Left colon (tissue), 2 donors: ENCODE measurements around the gene SEC14L2. TPM values are rescaled to one million over a fixed set of nuclear protein-coding genes. Genes with fewer than 3 reads are reported as not detected.

Source experiments
- ATAC-seq: fragments of 200-7000 bp; cut with Tn5 transposase; one replicate; pipeline ENCODE4 v1.9.1; 2020; ENCODE audit warnings: mild to moderate bottlenecking, moderate library complexity
- DNase-seq, 2 donors: peaks; one replicate each; pipeline ENCODE4 v3.0.0-alpha.2; 2020
- intact Hi-C, 2 donors: fragments of 100-400 bp; cut with DNase I in 1 of 2; cut with micrococcal nuclease in 1 of 2; formaldehyde crosslinking; loops; one replicate each; pipeline versions ENCODE4 v1.11.2 to v1.14.0; 2022; cut with DNase I, micrococcal nuclease
- long read RNA-seq: library from polyadenylated mRNA; unstranded; transcript quantifications from one replicate; pipeline ENCODE4 v2.0.0, GENCODE V29; 2021
- total RNA-seq, 2 donors: library from RNA; stranded (reverse); fragmentation: NEBNext Ultra II Directional; extraction: Animal tissue kit (Norgen Biotek cat#: 25700); gene quantifications; one replicate each; pipeline ENCODE4 v1.2.1, GENCODE V29; 2021
- donor health status: DM: no; HTN: no; CAD: no.
- donor health status: DM: yes; HTN: yes; CAD: no.

Gene SEC14L2
- 1 to 10 TPM; 4.6 to 5.2 TPM for total RNA-seq
- long read RNA-seq, full-length matches to known transcripts = 1 of 6 reads
- long read RNA-seq, partial matches to known transcripts = 1 of 6 reads
- long read RNA-seq, other reads (novel, unspliced or antisense) = 4 of 6 reads

- peak; percentile 90 for ATAC-seq
- intact Hi-C loops = loop anchor here in 1 of 2 donors (10.0 kb wide), 1 partner anchor 88 kb away; no protein-coding TSS in a partner anchor
- DNase-seq = peak; percentile 65 to 79
Measured at GRCh38 chr22:30396871-30397655, at the start of gene SEC14L2. Gene SEC14L2, plus strand, starts transcription at chr22:30397018. Its CDS starts 99 bp downstream, at chr22:30397117.

- intact Hi-C loops = no loop called here
- DNase-seq (no peak), ATAC-seq (no peak)
Measured at GRCh38 chr22:30347255-30347892, 49.4 kb upstream of the SEC14L2 start.

GRCh38 chr22:30348404-30348803 lies 48.4 kb upstream of the SEC14L2 start:
- intact Hi-C loops = no loop called here
- no peak for DNase-seq
- ATAC-seq = no peak

- ATAC-seq (no peak), DNase-seq (no peak)
- intact Hi-C loops = no loop called here
Measured at GRCh38 chr22:30348809-30349208, 48.0 kb upstream of the SEC14L2 start.

- ATAC-seq = no peak
- intact Hi-C loops = no loop called here
- no peak for DNase-seq
Measured at GRCh38 chr22:30351226-30351625, 45.6 kb upstream of the SEC14L2 start.

- DNase-seq = no peak
- intact Hi-C loops = no loop called here
- ATAC-seq = no peak
Measured at GRCh38 chr22:30354644-30355043, 42.2 kb upstream of the SEC14L2 start.

GRCh38 chr22:30356449-30357235 lies 40.2 kb upstream of the SEC14L2 start, which contains the start of the genes CCDC157 and SF3A1:
Gene CCDC157, plus strand, starts transcription at chr22:30357007. Its CDS starts 8,994 bp downstream, at chr22:30366001.
Gene SF3A1, minus strand, starts transcription at chr22:30356894. Its CDS starts 102 bp downstream, at chr22:30356792.
- intact Hi-C loops = no loop called here
- ATAC-seq = peak; percentile 98

GRCh38 chr22:30357236-30357570 lies 39.6 kb upstream of the SEC14L2 start:
- ATAC-seq = no peak
- intact Hi-C loops = no loop called here
- no peak for DNase-seq

More at GRCh38 chr22:30356449-30357235, 40.2 kb upstream of the SEC14L2 start, which contains the start of the genes CCDC157 and SF3A1:
- DNase-seq = peak; percentile 89 to 92

- no peak for ATAC-seq
- intact Hi-C loops = loop anchor here in 1 of 2 donors (2.0 kb wide), 1 partner anchor 69 kb away; the partner anchor contains the start of gene CASTOR1
- no peak for DNase-seq
Measured at GRCh38 chr22:30357650-30358215, 39.1 kb upstream of the SEC14L2 start.

- no peak for DNase-seq
- ATAC-seq = no peak
- intact Hi-C loops = loop anchor here in 1 of 2 donors (2.0 kb wide), 1 partner anchor 70 kb away; the partner anchor contains the start of gene CASTOR1
Measured at GRCh38 chr22:30358541-30358940, 38.3 kb upstream of the SEC14L2 start.

GRCh38 chr22:30361916-30362650 lies 34.7 kb upstream of the SEC14L2 start:
- ATAC-seq (no peak), DNase-seq (no peak)
- intact Hi-C loops = no loop called here

GRCh38 chr22:30362651-30363281 lies 34.1 kb upstream of the SEC14L2 start:
- ATAC-seq (no peak), DNase-seq (no peak)
- intact Hi-C loops = no loop called here

- no peak for DNase-seq
- intact Hi-C loops = no loop called here
- ATAC-seq = no peak
Measured at GRCh38 chr22:30365891-30366290, 30.9 kb upstream of the SEC14L2 start.

GRCh38 chr22:30368420-30368819 lies 28.4 kb upstream of the SEC14L2 start:
- no peak for DNase-seq
- ATAC-seq = no peak
- intact Hi-C loops = no loop called here

GRCh38 chr22:30370641-30371230 lies 26.1 kb upstream of the SEC14L2 start:
- intact Hi-C loops = no loop called here
- no peak for ATAC-seq
- no peak for DNase-seq

- ATAC-seq (no peak), DNase-seq (no peak)
- intact Hi-C loops = no loop called here
Measured at GRCh38 chr22:30371321-30371720, 25.5 kb upstream of the SEC14L2 start.

GRCh38 chr22:30371981-30372380 lies 24.8 kb upstream of the SEC14L2 start:
- intact Hi-C loops = no loop called here
- peak; percentile 11 for ATAC-seq
- no peak for DNase-seq
